ENCODE results near the gene GSC2. TPM values are rescaled to one million over a fixed set of nuclear protein-coding genes. Genes with fewer than 3 reads are reported as not detected.

The GSC2 gene
- total and polyA plus RNA-seq, 9 donors = not detected

GRCh38 chr22:19107730-19108074, 42.4 kb downstream of the GSC2 start:
- Histone ChIP-seq H3K4me1 (ENCODE audit: control insufficient read depth, insufficient read depth, low read length) (peaks cover 45% of the 10 kb centered on the region), H3K27me3 (ENCODE audit: control insufficient read depth, insufficient read depth, low read length) (no peaks in the 10 kb centered on the region), H3K27ac (ENCODE audit: low read length) (peak overlapping the region; percentile 48), H3K4me3 (ENCODE audit: low read length) (no peak overlapping the region), H3K36me3 (ENCODE audit: control insufficient read depth, insufficient read depth, low read length) (peaks cover 3% of the 10 kb centered on the region), H3K9me3 (replicated peaks; ENCODE audit: control insufficient read depth, low read depth, low read length) (no peaks in the 10 kb centered on the region)
- DNase-seq = peak; percentile 53
- no CpG with 5 or more reads among the region's 8 CpGs for WGBS (ENCODE audit: insufficient coverage)

GRCh38 chr22:19106886-19107729, 43.0 kb downstream of the GSC2 start:
- Histone ChIP-seq H3K27me3 (ENCODE audit: control insufficient read depth, insufficient read depth, low read length) (no peaks in the 10 kb centered on the region), H3K4me1 (ENCODE audit: control insufficient read depth, insufficient read depth, low read length) (peaks cover 45% of the 10 kb centered on the region), H3K27ac (ENCODE audit: low read length) (peak overlapping the region; percentile 1), H3K9me3 (replicated peaks; ENCODE audit: control insufficient read depth, low read depth, low read length) (no peaks in the 10 kb centered on the region), H3K4me3 (ENCODE audit: low read length) (no peak overlapping the region), H3K36me3 (ENCODE audit: control insufficient read depth, insufficient read depth, low read length) (peaks cover 3% of the 10 kb centered on the region)
- DNase-seq = no peak
- 38% methylated on average over 1 of the region's 3 CpGs for WGBS (ENCODE audit: insufficient coverage)

GRCh38 chr22:19105867-19106802, 44.0 kb downstream of the GSC2 start:
- no peak overlapping the region for H3K4me3 ChIP-seq (ENCODE audit: low read length)
- H3K27ac ChIP-seq (ENCODE audit: low read length) = no peak overlapping the region
- H3K27me3 ChIP-seq (ENCODE audit: control insufficient read depth, insufficient read depth, low read length) = no peaks in the 10 kb centered on the region
- no peaks in the 10 kb centered on the region for H3K9me3 ChIP-seq (replicated peaks; ENCODE audit: control insufficient read depth, low read depth, low read length)
- no peak for DNase-seq
- H3K36me3 ChIP-seq (ENCODE audit: control insufficient read depth, insufficient read depth, low read length) = no peaks in the 10 kb centered on the region
- 67% methylated on average over 17 of the region's 18 CpGs for WGBS (ENCODE audit: insufficient coverage)
- peaks cover 45% of the 10 kb centered on the region for H3K4me1 ChIP-seq (ENCODE audit: control insufficient read depth, insufficient read depth, low read length)

GRCh38 chr22:19105456-19105855, 44.6 kb downstream of the GSC2 start:
- Histone ChIP-seq H3K9me3 (replicated peaks; ENCODE audit: control insufficient read depth, low read depth, low read length) (no peaks in the 10 kb centered on the region), H3K4me3 (ENCODE audit: low read length) (no peak overlapping the region), H3K4me1 (ENCODE audit: control insufficient read depth, insufficient read depth, low read length) (peaks cover 45% of the 10 kb centered on the region), H3K27me3 (ENCODE audit: control insufficient read depth, insufficient read depth, low read length) (no peaks in the 10 kb centered on the region), H3K36me3 (ENCODE audit: control insufficient read depth, insufficient read depth, low read length) (no peaks in the 10 kb centered on the region), H3K27ac (ENCODE audit: low read length) (no peak overlapping the region)
- DNase-seq = no peak
- WGBS (ENCODE audit: insufficient coverage) = 94% methylated on average over 6 of the region's 8 CpGs

- peak overlapping the region; percentile 69 for H3K27ac ChIP-seq (ENCODE audit: low read length)
- H3K27me3 ChIP-seq (ENCODE audit: control insufficient read depth, insufficient read depth, low read length) = no peaks in the 10 kb centered on the region
- no peaks in the 10 kb centered on the region for H3K9me3 ChIP-seq (replicated peaks; ENCODE audit: control insufficient read depth, low read depth, low read length)
- peaks cover 45% of the 10 kb centered on the region for H3K4me1 ChIP-seq (ENCODE audit: control insufficient read depth, insufficient read depth, low read length)
- no peak overlapping the region for H3K4me3 ChIP-seq (ENCODE audit: low read length)
- no peaks in the 10 kb centered on the region for H3K36me3 ChIP-seq (ENCODE audit: control insufficient read depth, insufficient read depth, low read length)
- peak; percentile 48 for DNase-seq
- 39% methylated on average over 3 of the region's 5 CpGs for WGBS (ENCODE audit: insufficient coverage)
Measured at GRCh38 chr22:19103880-19104821, 45.9 kb downstream of the GSC2 start.

GRCh38 chr22:19098157-19098556, 51.9 kb downstream of the GSC2 start:
- H3K27ac ChIP-seq (ENCODE audit: low read length) = no peak overlapping the region
- DNase-seq = peak; percentile 53

GRCh38 chr22:19097518-19097917, 52.6 kb downstream of the GSC2 start:
- 64% methylated on average over 3 of the region's 3 CpGs for WGBS (ENCODE audit: insufficient coverage)
- Histone ChIP-seq H3K27ac (ENCODE audit: low read length) (no peak overlapping the region), H3K27me3 (ENCODE audit: control insufficient read depth, insufficient read depth, low read length) (no peaks in the 10 kb centered on the region), H3K36me3 (ENCODE audit: control insufficient read depth, insufficient read depth, low read length) (peaks cover 6% of the 10 kb centered on the region), H3K4me1 (ENCODE audit: control insufficient read depth, insufficient read depth, low read length) (peaks cover 18% of the 10 kb centered on the region), H3K9me3 (replicated peaks; ENCODE audit: control insufficient read depth, low read depth, low read length) (no peaks in the 10 kb centered on the region), H3K4me3 (ENCODE audit: low read length) (no peak overlapping the region)
- DNase-seq = no peak

More at GRCh38 chr22:19098157-19098556, 51.9 kb downstream of the GSC2 start:
- Histone ChIP-seq H3K4me1 (ENCODE audit: control insufficient read depth, insufficient read depth, low read length) (peaks cover 18% of the 10 kb centered on the region), H3K27me3 (ENCODE audit: control insufficient read depth, insufficient read depth, low read length) (no peaks in the 10 kb centered on the region), H3K36me3 (ENCODE audit: control insufficient read depth, insufficient read depth, low read length) (peaks cover 6% of the 10 kb centered on the region), H3K4me3 (ENCODE audit: low read length) (no peak overlapping the region), H3K9me3 (replicated peaks; ENCODE audit: control insufficient read depth, low read depth, low read length) (no peaks in the 10 kb centered on the region)
- WGBS (ENCODE audit: insufficient coverage) = 40% methylated on average over 1 of the region's 4 CpGs

Other genes with a start within 250 kb of the GSC2 start
- 22.5 TPM for gene DGCR6, start 244.0 kb downstream of the GSC2 start, total RNA-seq
- gene DGCR6, start 244.0 kb downstream of the GSC2 start, polyA plus RNA-seq (ENCODE audit: insufficient read depth in 1 of 8, insufficient read length in 8 of 8, low replicate concordance in 1 of 8) = 10 to 100 TPM; 44.7 to 89.9 (median 72.1) TPM
- 7.1 TPM for gene PRODH, start 214.0 kb downstream of the GSC2 start, total RNA-seq
- gene PRODH, start 214.0 kb downstream of the GSC2 start, polyA plus RNA-seq (ENCODE audit: insufficient read depth in 1 of 8, insufficient read length in 8 of 8, low replicate concordance in 1 of 8) = 10 to 100 TPM in 1 of 8 donors, 1 to 10 TPM in 7; 2.7 to 18.7 (median 6.9) TPM
- 35.4 TPM for gene DGCR2, start 27.9 kb downstream of the GSC2 start, total RNA-seq
- 10 to 100 TPM; 41.5 to 62.2 (median 53.3) TPM for gene DGCR2, start 27.9 kb downstream of the GSC2 start, polyA plus RNA-seq (ENCODE audit: insufficient read depth in 1 of 8, insufficient read length in 8 of 8, low replicate concordance in 1 of 8)
- gene TSSK2, start 19.0 kb downstream of the GSC2 start, total RNA-seq = 0.04 TPM
- under 1 TPM in 3 of 8 donors, not detected in 5; 0.17 to 0.28 (median 0.23) TPM for gene TSSK2, start 19.0 kb downstream of the GSC2 start, polyA plus RNA-seq (ENCODE audit: insufficient read depth in 1 of 8, insufficient read length in 8 of 8, low replicate concordance in 1 of 8)
- 11.6 TPM for gene ESS2, start 5.6 kb downstream of the GSC2 start, total RNA-seq
- 10 to 100 TPM; 12.3 to 14.5 (median 13.2) TPM for gene ESS2, start 5.6 kb downstream of the GSC2 start, polyA plus RNA-seq (ENCODE audit: insufficient read depth in 1 of 8, insufficient read length in 8 of 8, low replicate concordance in 1 of 8)
- gene SLC25A1, start 28.4 kb upstream of the GSC2 start, total RNA-seq = 18.0 TPM
- gene SLC25A1, start 28.4 kb upstream of the GSC2 start, polyA plus RNA-seq (ENCODE audit: insufficient read depth in 1 of 8, insufficient read length in 8 of 8, low replicate concordance in 1 of 8) = 10 to 100 TPM; 16.9 to 35.7 (median 23.4) TPM
- gene CLTCL1, start 141.4 kb upstream of the GSC2 start, total RNA-seq = 22.2 TPM
- 10 to 100 TPM; 11.9 to 23.4 (median 18.1) TPM for gene CLTCL1, start 141.4 kb upstream of the GSC2 start, polyA plus RNA-seq (ENCODE audit: insufficient read depth in 1 of 8, insufficient read length in 8 of 8, low replicate concordance in 1 of 8)